Sigmoid colon (tissue), 4 donors: ENCODE results near the gene EGR1.

Experiments used
- POLR2A ChIP-seq, 2 donors: fragments of 450-650 bp; IDR thresholded peaks; one replicate each; pipeline ENCODE4 v1.6.1; 2016; ENCODE audit warnings: antibody characterized with exemption in 2 of 2, mild to moderate bottlenecking in 2 of 2, moderate library complexity in 2 of 2
- POLR2AphosphoS5 ChIP-seq, 4 donors: sonication (generic); formaldehyde crosslinking; IDR thresholded peaks; one replicate each; pipeline ENCODE4 v1.6.1; 2017; ENCODE audit warnings: antibody characterized with exemption in 4 of 4
- TF ChIP-seq, protein P1 (sequence below), 4 experiments: fragments of 450-650 bp in 3 of 4; fragments of 200-600 bp in 1 of 4; IDR thresholded peaks; one replicate each; pipeline ENCODE4 v1.5.1; 2016 to 2019; ENCODE audit warnings: antibody characterized with exemption in 4 of 4, mild to moderate bottlenecking in 3 of 4, moderate library complexity in 2 of 4

DNA sequence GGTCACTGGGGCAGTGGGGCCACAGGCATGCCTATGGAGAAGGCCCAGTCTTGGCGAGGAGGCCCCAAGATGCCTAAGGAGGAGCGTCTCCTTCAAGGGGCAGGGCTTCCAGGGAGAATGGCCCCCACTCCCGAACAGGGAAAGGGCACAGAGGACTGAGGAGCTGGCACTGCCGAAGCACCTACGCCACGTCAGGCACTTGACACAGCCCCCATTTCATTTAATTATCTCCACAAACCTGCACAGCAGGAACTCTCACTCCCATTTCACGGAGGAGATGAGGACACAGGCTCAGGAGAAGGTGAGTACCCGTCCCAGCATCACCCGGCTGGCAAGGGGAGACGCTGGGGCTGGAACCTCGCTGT lies 26.0 kb downstream of the EGR1 start:
- TF ChIP-seq, protein P1, sequence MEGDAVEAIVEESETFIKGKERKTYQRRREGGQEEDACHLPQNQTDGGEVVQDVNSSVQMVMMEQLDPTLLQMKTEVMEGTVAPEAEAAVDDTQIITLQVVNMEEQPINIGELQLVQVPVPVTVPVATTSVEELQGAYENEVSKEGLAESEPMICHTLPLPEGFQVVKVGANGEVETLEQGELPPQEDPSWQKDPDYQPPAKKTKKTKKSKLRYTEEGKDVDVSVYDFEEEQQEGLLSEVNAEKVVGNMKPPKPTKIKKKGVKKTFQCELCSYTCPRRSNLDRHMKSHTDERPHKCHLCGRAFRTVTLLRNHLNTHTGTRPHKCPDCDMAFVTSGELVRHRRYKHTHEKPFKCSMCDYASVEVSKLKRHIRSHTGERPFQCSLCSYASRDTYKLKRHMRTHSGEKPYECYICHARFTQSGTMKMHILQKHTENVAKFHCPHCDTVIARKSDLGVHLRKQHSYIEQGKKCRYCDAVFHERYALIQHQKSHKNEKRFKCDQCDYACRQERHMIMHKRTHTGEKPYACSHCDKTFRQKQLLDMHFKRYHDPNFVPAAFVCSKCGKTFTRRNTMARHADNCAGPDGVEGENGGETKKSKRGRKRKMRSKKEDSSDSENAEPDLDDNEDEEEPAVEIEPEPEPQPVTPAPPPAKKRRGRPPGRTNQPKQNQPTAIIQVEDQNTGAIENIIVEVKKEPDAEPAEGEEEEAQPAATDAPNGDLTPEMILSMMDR (IDR thresholded peaks at IDR 0.05) = no peak
- TF ChIP-seq POLR2A (IDR thresholded peaks at IDR 0.05) (no peak), POLR2AphosphoS5 (IDR thresholded peaks at IDR 0.05) (no peak)
